PC-3 (cell line): ENCODE data around the gene C16orf54. TPM values are rescaled to one million over a fixed set of nuclear protein-coding genes. Genes with fewer than 3 reads are reported as not detected.
"Not testable (repeated sequence)": the region's sequence is repeated elsewhere in the genome, so short reads cannot be mapped to it uniquely, and the experiment has no call there.

Source experiments
- ATAC-seq: fragments of 200-7000 bp; cut with Tn5 transposase; 2 replicates; pipeline ENCODE4 v1.9.1; 2020; ENCODE audit warnings: mild to moderate bottlenecking, moderate library complexity
- BruUV-seq: library from RNA; stranded (reverse); fragments of 400-500 nt; replicated peaks from 2 replicates; lab custom pipeline; 2021; lab: Mats Ljungman, UMichigan
- CTCF ChIA-PET: fragments of 300-600 bp; sonication (Branson Sonifier 250); formaldehyde crosslinking; loops from one replicate; lab custom pipeline; 2022; ENCODE audit warnings: antibody characterized with exemption; lab: Charles Lee
- POLR2A ChIA-PET: fragments of 300-600 bp; sonication (Branson Sonifier 250); formaldehyde crosslinking; loops from one replicate; lab custom pipeline; 2022; ENCODE audit warnings: antibody characterized with exemption; ENCODE audit not compliant: unreplicated experiment; lab: Charles Lee
- DNase-seq: peaks from one replicate; pipeline ENCODE4 v3.0.0-alpha.2; 2015
- H2AFZ ChIP-seq: fragments of 300-600 bp; sonication (generic); 2 replicates; pipeline ENCODE4 v1.6.0; 2016; ENCODE audit warnings: antibody characterized with exemption, low read length
- H3F3A ChIP-seq: fragments of 300-600 bp; sonication (generic); one replicate; pipeline ENCODE4 v1.6.0; 2017; ENCODE audit warnings: antibody characterized with exemption, low read length, control low read depth, mild to moderate bottlenecking; ENCODE audit not compliant: unreplicated experiment
- H3K27ac ChIP-seq: fragments of 300-600 bp; sonication (generic); 2 replicates; pipeline ENCODE4 v1.5.1; 2016; ENCODE audit warnings: mild to moderate bottlenecking, low read length
- H3K27me3 ChIP-seq: fragments of 300-600 bp; sonication (generic); 2 replicates; pipeline ENCODE4 v1.6.1; 2016; ENCODE audit warnings: low read length, mixed read lengths
- H3K36me3 ChIP-seq: fragments of 300-600 bp; sonication (generic); 2 replicates; pipeline ENCODE4 v1.6.1; 2016; ENCODE audit warnings: low read depth, mixed run types, low read length, mixed read lengths
- H3K4me1 ChIP-seq: fragments of 300-600 bp; sonication (generic); 2 replicates; pipeline ENCODE4 v1.5.1; 2016; ENCODE audit warnings: low read length; ENCODE audit not compliant: insufficient read depth
- H3K4me2 ChIP-seq: fragments of 300-600 bp; sonication (generic); 2 replicates; pipeline ENCODE4 v1.6.0; 2016; ENCODE audit warnings: low read length
- H3K4me3 ChIP-seq: fragments of 300-600 bp; sonication (generic); 2 replicates; pipeline ENCODE4 v1.5.1; 2016; ENCODE audit warnings: mild to moderate bottlenecking, low read length, mixed read lengths
- H3K79me2 ChIP-seq: fragments of 300-600 bp; sonication (generic); 2 replicates; pipeline ENCODE4 v1.6.1; 2017; ENCODE audit warnings: low read length, mixed read lengths
- H3K9ac ChIP-seq: fragments of 300-600 bp; sonication (generic); 2 replicates; pipeline ENCODE4 v1.6.0; 2016; ENCODE audit warnings: mild to moderate bottlenecking, low read length
- H3K9me2 ChIP-seq: fragments of 300-600 bp; sonication (generic); replicated peaks from 2 replicates; pipeline ENCODE4 v1.6.1; 2016; ENCODE audit warnings: mixed run types, low read length, mixed read lengths
- H3K9me3 ChIP-seq: fragments of 300-600 bp; sonication (generic); 2 replicates; pipeline ENCODE4 v1.6.1; 2016; ENCODE audit warnings: low read length, mixed read lengths
- H4K20me1 ChIP-seq: fragments of 300-600 bp; sonication (generic); 2 replicates; pipeline ENCODE4 v1.6.1; 2016; ENCODE audit warnings: low read length, mixed read lengths
- CTCF ChIP-seq: fragments of 300-600 bp; sonication (generic); conservative IDR thresholded peaks from 2 replicates; pipeline ENCODE4 v1.5.1; 2017; ENCODE audit warnings: antibody characterized with exemption, low read depth, mild to moderate bottlenecking, low read length
- EZH2 ChIP-seq: fragments of 300-600 bp; sonication (generic); IDR thresholded peaks from one replicate; pipeline ENCODE4 v1.6.1; 2017; ENCODE audit warnings: antibody characterized with exemption, mild to moderate bottlenecking, low read length; ENCODE audit not compliant: unreplicated experiment
- EZH2phosphoT487 ChIP-seq: fragments of 300-600 bp; sonication (generic); IDR thresholded peaks from 2 replicates; pipeline ENCODE4 v1.6.1; 2018; ENCODE audit warnings: mild to moderate bottlenecking, antibody characterized with exemption, low read length, borderline replicate concordance
- intact Hi-C: fragments of 100-400 bp; cut with micrococcal nuclease; formaldehyde crosslinking; loops from 2 replicates; pipeline ENCODE4 v1.9.0; 2023
- total RNA-seq: library from RNA; depleted of rRNA; stranded (reverse); fragments of >200 nt; gene quantifications from 2 replicates; pipeline ENCODE4 v1.2.3, GENCODE V29; 2014

The C16orf54 gene
- total RNA-seq, 1 experiment from 2014 or later, result not detected

GRCh38 chr16:29736764-29737163 lies 9.0 kb downstream of the C16orf54 start:
- Histone ChIP-seq H3K9ac (no peak overlapping the region), H3K4me3 (no peak overlapping the region), H3K9me3 (no peaks in the 10 kb centered on the region), H2AFZ (no peak overlapping the region), H3K4me2 (no peak overlapping the region), H3F3A (no peaks in the 10 kb centered on the region), H3K36me3 (no peaks in the 10 kb centered on the region), H3K9me2 (no peaks in the 10 kb centered on the region), H4K20me1 (no peaks in the 10 kb centered on the region), H3K27ac (no peak overlapping the region), H3K27me3 (no peaks in the 10 kb centered on the region), H3K79me2 (no peaks in the 10 kb centered on the region), H3K4me1 (no peaks in the 10 kb centered on the region)
- no TSS peak for BruUV-seq
- TF ChIP-seq EZH2 (no peak), EZH2phosphoT487 (no peak)
- ChIA-PET POLR2A (no interaction called here), CTCF (interaction anchor here (0.6 kb wide), 1 partner anchor 43 kb away, joined by 7 read pairs; no protein-coding TSS in a partner anchor)
- intact Hi-C loops, result no loop called here
- no peak for ATAC-seq
- no peak for DNase-seq

GRCh38 chr16:29736112-29736511 lies 9.7 kb downstream of the C16orf54 start:
- H3K27ac ChIP-seq, result no peak overlapping the region
- H4K20me1 ChIP-seq, result no peaks in the 10 kb centered on the region
- ATAC-seq (no peak), DNase-seq (no peak)
- intact Hi-C loops, result no loop called here
- no peak overlapping the region for H2AFZ ChIP-seq
- no peaks in the 10 kb centered on the region for H3K9me3 ChIP-seq
- no peaks in the 10 kb centered on the region for H3F3A ChIP-seq
- no peaks in the 10 kb centered on the region for H3K27me3 ChIP-seq
- CTCF ChIA-PET, result no interaction called here
- H3K4me3 ChIP-seq, result no peak overlapping the region
- POLR2A ChIA-PET, result no interaction called here
- no peaks in the 10 kb centered on the region for H3K36me3 ChIP-seq
- no TSS peak for BruUV-seq
- no peaks in the 10 kb centered on the region for H3K4me1 ChIP-seq
- no peaks in the 10 kb centered on the region for H3K79me2 ChIP-seq
- no peak overlapping the region for H3K9ac ChIP-seq
- TF ChIP-seq CTCF (no peak), EZH2 (no peak), EZH2phosphoT487 (no peak)
- H3K9me2 ChIP-seq, result no peaks in the 10 kb centered on the region
- H3K4me2 ChIP-seq, result no peak overlapping the region

- no peaks in the 10 kb centered on the region for H3K9me3 ChIP-seq
- ATAC-seq (no peak), DNase-seq (no peak)
- POLR2A ChIA-PET, result no interaction called here
- TF ChIP-seq CTCF (no peak), EZH2 (no peak), EZH2phosphoT487 (no peak)
- no peaks in the 10 kb centered on the region for H3K79me2 ChIP-seq
- H3K36me3 ChIP-seq, result no peaks in the 10 kb centered on the region
- no peaks in the 10 kb centered on the region for H3K9me2 ChIP-seq
- H3K27ac ChIP-seq, result no peak overlapping the region
- no peaks in the 10 kb centered on the region for H3F3A ChIP-seq
- H3K27me3 ChIP-seq, result no peaks in the 10 kb centered on the region
- no TSS peak for BruUV-seq
- no peaks in the 10 kb centered on the region for H3K4me1 ChIP-seq
- no peaks in the 10 kb centered on the region for H4K20me1 ChIP-seq
- H3K4me3 ChIP-seq, result no peak overlapping the region
- no peak overlapping the region for H3K4me2 ChIP-seq
- intact Hi-C loops, result no loop called here
- CTCF ChIA-PET, result no interaction called here
- H3K9ac ChIP-seq, result no peak overlapping the region
- no peak overlapping the region for H2AFZ ChIP-seq
Measured at GRCh38 chr16:29734786-29735185, 11.0 kb downstream of the C16orf54 start.

- H4K20me1 ChIP-seq, intact Hi-C loops, H3K79me2 ChIP-seq, H3K9ac ChIP-seq, H3K4me1 ChIP-seq, H3K36me3 ChIP-seq, H3K9me3 ChIP-seq, POLR2A ChIA-PET, H3K4me2 ChIP-seq, H3K9me2 ChIP-seq, H3K4me3 ChIP-seq, H2AFZ ChIP-seq, H3K27ac ChIP-seq, H3K27me3 ChIP-seq, DNase-seq, BruUV-seq, H3F3A ChIP-seq, ATAC-seq, CTCF ChIA-PET: not testable (repeated sequence)
Measured at GRCh38 chr16:29731768-29732601, 13.8 kb downstream of the C16orf54 start.
